GM18909 (cell line): ENCODE results near the gene HOXB1.

Experiments used
- ATAC-seq: cut with Tn5 transposase; IDR thresholded peaks from one replicate; pipeline ENCODE4 v1.9.1; 2021; ENCODE audit warnings: mild to moderate bottlenecking; ENCODE audit not compliant: unreplicated experiment, poor library complexity

Gene HOXB1

GRCh38 chr17:48555258-48556228 is 24.7 kb upstream of the HOXB1 start:
- ATAC-seq: no peak

GRCh38 chr17:48554412-48555257 is 23.8 kb upstream of the HOXB1 start:
- no peak for ATAC-seq

- no peak for ATAC-seq
Measured at GRCh38 chr17:48553826-48554225, 23.0 kb upstream of the HOXB1 start.

- no peak for ATAC-seq
Measured at GRCh38 chr17:48553190-48553547, 22.4 kb upstream of the HOXB1 start.

GRCh38 chr17:48552466-48553189 is 21.8 kb upstream of the HOXB1 start:
- ATAC-seq: no peak

GRCh38 chr17:48551596-48552465 is 21.0 kb upstream of the HOXB1 start:
- no peak for ATAC-seq

- no peak for ATAC-seq
Measured at GRCh38 chr17:48551214-48551555, 20.4 kb upstream of the HOXB1 start.

- ATAC-seq: no peak
Measured at GRCh38 chr17:48550502-48551213, 19.8 kb upstream of the HOXB1 start.

GRCh38 chr17:48549914-48550501 is 19.2 kb upstream of the HOXB1 start:
- no peak for ATAC-seq

- ATAC-seq: no peak
Measured at GRCh38 chr17:48549281-48549630, 18.4 kb upstream of the HOXB1 start.

- no peak for ATAC-seq
Measured at GRCh38 chr17:48548523-48549280, 17.9 kb upstream of the HOXB1 start.

GRCh38 chr17:48547808-48548522 is 17.2 kb upstream of the HOXB1 start:
- ATAC-seq: no peak

GRCh38 chr17:48546924-48547807 is 16.4 kb upstream of the HOXB1 start:
- ATAC-seq: no peak

- no peak for ATAC-seq
Measured at GRCh38 chr17:48546137-48546923, 15.5 kb upstream of the HOXB1 start.

GRCh38 chr17:48545539-48545938 is 14.7 kb upstream of the HOXB1 start:
- no peak for ATAC-seq

- ATAC-seq: no peak
Measured at GRCh38 chr17:48545022-48545375, 14.2 kb upstream of the HOXB1 start, which contains the start of gene HOXB2. Gene HOXB2, minus strand, starts transcription at chr17:48545109. Its CDS starts 198 bp downstream, at chr17:48544911.
